HG02623 (cell line): Measurements from ENCODE around the gene DAB2.
"Not testable (repeated sequence)": the region's sequence is repeated elsewhere in the genome, so short reads cannot be mapped to it uniquely, and the experiment has no call there.

Experiments
- ATAC-seq: cut with Tn5 transposase; IDR thresholded peaks from one replicate; pipeline ENCODE4 v1.9.1; 2021; ENCODE audit warnings: moderate library complexity; ENCODE audit not compliant: unreplicated experiment

Gene DAB2

GRCh38 chr5:39353717-39354399, 70.9 kb downstream of the DAB2 start:
- no peak for ATAC-seq

GRCh38 chr5:39352951-39353350, 71.8 kb downstream of the DAB2 start:
- ATAC-seq = no peak

GRCh38 chr5:39352170-39352569, 72.6 kb downstream of the DAB2 start:
- no peak for ATAC-seq

GRCh38 chr5:39349484-39349883, 75.3 kb downstream of the DAB2 start:
- no peak for ATAC-seq

- no peak for ATAC-seq
These were observed 82.3 kb downstream of the DAB2 start for GRCh38 chr5:39342460-39342859.

- no peak for ATAC-seq
These were observed 82.9 kb downstream of the DAB2 start for GRCh38 chr5:39341896-39342295.

- ATAC-seq = no peak
These were observed 84.3 kb downstream of the DAB2 start for GRCh38 chr5:39340506-39340905.

GRCh38 chr5:39337252-39337915, 87.4 kb downstream of the DAB2 start:
- no peak for ATAC-seq

GRCh38 chr5:39334296-39334695, 90.5 kb downstream of the DAB2 start:
- ATAC-seq = not testable (repeated sequence)

GRCh38 chr5:39333104-39333503, 91.7 kb downstream of the DAB2 start:
- no peak for ATAC-seq

- ATAC-seq = no peak
These were observed 92.9 kb downstream of the DAB2 start for GRCh38 chr5:39331861-39332381.

GRCh38 chr5:39328731-39329130, 96.0 kb downstream of the DAB2 start:
- ATAC-seq = no peak

GRCh38 chr5:39323542-39323941, 101.2 kb downstream of the DAB2 start:
- no peak for ATAC-seq
